GM15510 (cell line): Measurements from ENCODE around the gene S100A1.

ENCODE experiments used
- POLR2A ChIP-seq: IDR thresholded peaks from 3 replicates; pipeline ENCODE4 v1.6.1; 2011; ENCODE audit warnings: borderline replicate concordance; ENCODE audit not compliant: insufficient read length; ENCODE audit errors: extremely low read depth

Gene S100A1

GRCh38 chr1:153608089-153608682, 20.0 kb upstream of the S100A1 start:
- TF ChIP-seq POLR2A: no peak

DNA sequence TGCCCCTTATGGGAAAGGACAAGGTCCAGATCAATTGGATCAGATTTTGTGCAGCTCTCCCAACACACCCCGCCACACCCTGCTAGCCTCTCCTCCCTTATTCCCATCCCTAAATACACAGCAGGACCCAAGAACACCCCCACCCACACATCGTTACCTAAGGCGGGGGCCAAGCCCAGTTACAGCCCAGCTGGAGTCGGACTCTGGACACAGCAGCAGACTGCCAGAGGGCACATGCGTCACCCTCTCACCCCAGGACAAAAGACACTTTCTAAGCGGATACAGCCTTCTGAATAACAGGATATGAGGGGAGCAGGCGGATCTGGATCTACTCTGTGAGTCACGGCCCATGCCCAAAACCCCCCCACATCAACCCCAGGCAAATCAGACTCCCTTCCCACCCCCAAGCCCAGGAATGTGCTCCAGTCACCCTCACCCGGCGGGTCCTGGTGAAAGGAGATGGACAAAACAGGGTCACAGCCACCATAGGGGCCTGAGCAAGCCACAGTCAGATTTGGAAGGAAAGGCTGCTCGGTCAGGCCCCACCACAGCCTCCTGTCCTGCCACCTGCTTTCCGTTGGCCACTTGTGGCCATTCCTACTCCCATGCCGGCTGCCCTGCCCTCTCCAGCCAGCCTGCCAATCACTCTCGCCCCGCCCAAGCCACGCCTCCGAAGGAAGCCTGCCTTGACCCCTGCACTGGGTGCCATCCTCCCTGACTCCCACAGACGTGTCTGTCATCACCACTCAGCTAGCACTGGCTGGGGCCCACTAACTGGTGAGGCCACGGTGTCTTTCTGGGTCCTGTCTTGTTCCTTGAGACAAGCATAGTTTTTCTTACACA, 19.3 kb upstream of the S100A1 start:
- TF ChIP-seq POLR2A: no peak

- no peak for TF ChIP-seq POLR2A
Observed at GRCh38 chr1:153609585-153609907, 18.7 kb upstream of the S100A1 start.

DNA sequence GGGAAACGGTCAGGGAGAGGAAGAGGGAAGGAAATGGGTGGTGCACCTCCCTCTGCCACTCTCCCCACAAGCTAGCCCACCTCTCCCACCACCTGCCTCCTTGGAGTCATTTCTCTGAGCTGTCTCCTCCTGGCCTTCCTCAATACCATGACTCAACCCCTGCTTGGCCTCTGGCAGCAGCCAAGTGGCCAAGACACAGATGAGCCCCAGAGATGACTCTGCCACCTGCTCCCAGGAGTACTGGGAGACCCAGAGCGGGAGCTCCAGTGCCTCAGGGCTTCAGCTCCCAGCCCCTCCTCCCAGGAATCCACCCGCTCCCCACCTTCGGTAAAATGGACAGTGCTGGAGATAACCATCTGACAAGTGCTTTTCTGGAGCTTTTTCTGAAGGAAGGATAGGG, 17.9 kb upstream of the S100A1 start:
- TF ChIP-seq POLR2A: no peak

DNA sequence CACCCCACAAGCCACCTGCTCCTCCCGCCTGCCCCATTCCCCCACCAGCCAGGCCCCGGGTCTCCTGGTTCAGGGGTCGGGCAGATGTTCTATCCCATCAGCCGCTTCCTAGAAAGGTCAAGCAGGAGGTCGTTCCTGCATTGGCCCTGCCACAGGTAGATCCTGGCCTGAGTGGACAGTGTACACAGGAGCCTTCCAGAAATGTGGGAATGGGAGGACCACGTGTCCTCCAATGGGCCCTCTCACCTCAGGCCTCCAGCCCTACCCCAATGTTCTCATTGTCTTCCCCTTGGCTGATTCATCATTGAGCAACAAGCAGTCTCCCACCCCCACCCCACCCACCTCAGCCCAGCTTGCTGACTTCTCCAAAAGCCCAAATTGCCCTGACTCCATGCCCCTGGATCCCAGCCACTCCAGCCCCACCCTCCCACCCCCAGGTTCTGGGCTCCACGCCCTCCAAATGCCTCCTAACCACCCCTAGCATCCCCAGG, 17.4 kb upstream of the S100A1 start:
- TF ChIP-seq POLR2A: no peak

DNA sequence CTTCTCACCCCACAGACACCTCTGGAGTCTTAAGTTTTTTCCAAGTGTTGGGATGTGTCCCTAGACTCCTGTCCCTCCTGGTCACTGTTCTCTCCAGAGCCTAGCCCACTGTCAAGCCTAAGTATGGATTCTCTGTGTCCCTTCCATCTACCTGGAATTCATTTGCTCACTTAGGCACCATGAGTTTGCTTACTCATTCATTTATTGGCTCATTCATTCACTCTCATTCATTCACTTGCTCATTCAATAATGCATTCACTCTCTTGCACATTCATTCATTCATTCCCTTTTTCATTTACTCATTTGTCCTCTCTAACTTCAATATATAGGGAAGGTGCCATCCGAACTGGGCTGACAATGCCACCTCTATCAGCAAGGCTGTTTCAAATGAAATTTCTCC, 16.9 kb upstream of the S100A1 start:
- no peak for TF ChIP-seq POLR2A

GRCh38 chr1:153612111-153612754, 16.0 kb upstream of the S100A1 start:
- no peak for TF ChIP-seq POLR2A

GRCh38 chr1:153612755-153613331, 15.4 kb upstream of the S100A1 start, which contains the start of gene S100A16:
S100A16 (minus strand) TSS chr1:153613137; CDS start chr1:153608151, 4,986 bp downstream.
- TF ChIP-seq POLR2A: no peak

DNA sequence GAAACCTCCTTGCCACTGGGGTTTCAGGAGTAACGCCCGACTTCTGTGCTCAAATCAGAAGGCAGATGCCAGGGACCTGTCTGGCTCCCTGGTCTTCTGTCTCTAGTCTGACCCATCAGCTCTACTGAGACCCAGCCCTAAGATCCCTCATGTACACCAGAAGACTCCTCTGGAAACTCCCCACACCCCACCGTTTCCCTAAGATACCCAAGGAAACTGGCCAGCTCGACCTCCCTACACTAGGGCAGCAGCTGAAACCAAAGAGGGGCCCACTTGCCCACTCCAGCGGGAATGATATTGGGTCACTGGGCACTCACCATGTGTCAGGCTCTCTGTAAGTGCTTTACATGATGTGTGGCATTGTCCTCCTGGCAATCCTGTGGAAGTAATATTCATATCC, 14.8 kb upstream of the S100A1 start:
- TF ChIP-seq POLR2A: no peak

GRCh38 chr1:153614189-153614900, 13.9 kb upstream of the S100A1 start:
- no peak for TF ChIP-seq POLR2A

GRCh38 chr1:153614906-153615305, 13.3 kb upstream of the S100A1 start:
- TF ChIP-seq POLR2A: no peak

DNA sequence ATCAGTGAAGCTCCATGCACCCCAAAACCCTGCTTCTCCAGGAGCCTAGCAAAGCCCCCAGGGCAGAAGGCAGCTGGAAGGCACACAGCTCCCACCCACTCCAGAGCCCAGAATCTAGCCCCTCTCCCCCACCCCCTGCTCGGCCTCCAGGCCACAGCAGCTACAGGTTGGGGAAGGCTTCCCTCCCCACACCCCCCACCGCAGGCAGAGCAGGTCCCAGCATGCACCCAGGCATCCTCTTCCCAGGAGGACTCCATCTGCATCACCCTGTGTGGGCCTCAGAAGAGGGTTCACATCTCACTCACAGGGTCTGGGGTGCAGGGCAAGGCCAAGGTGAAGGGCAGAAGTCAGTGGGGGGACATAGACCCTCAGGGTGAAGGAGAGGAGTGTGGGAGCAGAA, 12.8 kb upstream of the S100A1 start:
- TF ChIP-seq POLR2A: no peak

GRCh38 chr1:153616144-153616916, 11.9 kb upstream of the S100A1 start, which contains the start of gene S100A14:
S100A14 (minus strand) TSS chr1:153616325; CDS start chr1:153615858, 467 bp downstream.
- no peak for TF ChIP-seq POLR2A

GRCh38 chr1:153616917-153617311, 11.3 kb upstream of the S100A1 start:
- TF ChIP-seq POLR2A: no peak
